MM.1S (cell line): ENCODE results near the gene CLTB.

Experiments used
- DNase-seq: peaks from one replicate; pipeline ENCODE4 v3.0.0-alpha.2; 2015
- H2AFZ ChIP-seq: fragments of 300-600 bp; sonication (generic); 2 replicates; pipeline ENCODE4 v1.6.0; 2016; ENCODE audit warnings: antibody characterized with exemption, low read length
- H3F3A ChIP-seq: fragments of 300-600 bp; sonication (generic); 2 replicates; pipeline ENCODE4 v1.6.1; 2016; ENCODE audit warnings: mild to moderate bottlenecking, antibody characterized with exemption, low read length, moderate library complexity, mixed read lengths; ENCODE audit not compliant: insufficient read depth
- H3K27ac ChIP-seq: fragments of 300-600 bp; sonication (generic); 2 replicates; pipeline ENCODE4 v1.5.1; 2016; ENCODE audit warnings: mild to moderate bottlenecking, low read length
- H3K27me3 ChIP-seq: fragments of 300-600 bp; sonication (generic); replicated peaks from 2 replicates; pipeline ENCODE4 v1.6.0; 2016; ENCODE audit warnings: low read length; ENCODE audit not compliant: insufficient read depth
- H3K36me3 ChIP-seq: fragments of 300-600 bp; sonication (generic); replicated peaks from 2 replicates; pipeline ENCODE4 v1.6.1; 2016; ENCODE audit warnings: mild to moderate bottlenecking, low read length, mixed read lengths; ENCODE audit not compliant: insufficient read depth
- H3K4me1 ChIP-seq: fragments of 300-600 bp; sonication (generic); 2 replicates; pipeline ENCODE4 v1.6.1; 2016; ENCODE audit warnings: low read length, mixed read lengths
- H3K4me2 ChIP-seq: fragments of 300-600 bp; sonication (generic); 2 replicates; pipeline ENCODE4 v1.6.0; 2016; ENCODE audit warnings: low read depth, low read length
- H3K4me3 ChIP-seq: fragments of 300-600 bp; sonication (generic); 2 replicates; pipeline ENCODE4 v1.5.1; 2016; ENCODE audit warnings: low read length, mixed read lengths
- H3K79me2 ChIP-seq: fragments of 300-600 bp; sonication (generic); 2 replicates; pipeline ENCODE4 v1.6.1; 2016; ENCODE audit warnings: mixed run types, low read length, mixed read lengths
- H3K9ac ChIP-seq: fragments of 300-600 bp; sonication (generic); 2 replicates; pipeline ENCODE4 v1.6.1; 2016; ENCODE audit warnings: low read length, mixed read lengths
- H3K9me2 ChIP-seq: fragments of 300-600 bp; sonication (generic); replicated peaks from 2 replicates; pipeline ENCODE4 v1.6.1; 2016; ENCODE audit warnings: mild to moderate bottlenecking, low read length, mixed read lengths; ENCODE audit not compliant: insufficient read depth
- H3K9me3 ChIP-seq: fragments of 300-600 bp; sonication (generic); replicated peaks from 2 replicates; pipeline ENCODE4 v1.6.1; 2016; ENCODE audit warnings: mild to moderate bottlenecking, low read length, mixed read lengths; ENCODE audit not compliant: insufficient read depth
- H4K20me1 ChIP-seq: fragments of 300-600 bp; sonication (generic); 2 replicates; pipeline ENCODE4 v1.6.1; 2016; ENCODE audit warnings: mild to moderate bottlenecking, low read length, moderate library complexity, mixed read lengths; ENCODE audit not compliant: insufficient read depth
- EZH2 ChIP-seq: fragments of 300-600 bp; sonication (generic); optimal IDR thresholded peaks from 2 replicates; pipeline ENCODE3; 2017; ENCODE audit warnings: low read depth, mild to moderate bottlenecking, antibody characterized with exemption, low read length, mixed read lengths
- EZH2phosphoT487 ChIP-seq: fragments of 300-600 bp; sonication (generic); IDR thresholded peaks from 2 replicates; pipeline ENCODE4 v1.6.1; 2018; ENCODE audit warnings: antibody characterized with exemption, low read length
- TF ChIP-seq, protein P1 (sequence below): fragments of 300-600 bp; sonication (generic); IDR thresholded peaks from 2 replicates; pipeline ENCODE4 v1.5.1; 2016; ENCODE audit warnings: antibody characterized with exemption, low read length, mixed read lengths

Gene CLTB

DNA sequence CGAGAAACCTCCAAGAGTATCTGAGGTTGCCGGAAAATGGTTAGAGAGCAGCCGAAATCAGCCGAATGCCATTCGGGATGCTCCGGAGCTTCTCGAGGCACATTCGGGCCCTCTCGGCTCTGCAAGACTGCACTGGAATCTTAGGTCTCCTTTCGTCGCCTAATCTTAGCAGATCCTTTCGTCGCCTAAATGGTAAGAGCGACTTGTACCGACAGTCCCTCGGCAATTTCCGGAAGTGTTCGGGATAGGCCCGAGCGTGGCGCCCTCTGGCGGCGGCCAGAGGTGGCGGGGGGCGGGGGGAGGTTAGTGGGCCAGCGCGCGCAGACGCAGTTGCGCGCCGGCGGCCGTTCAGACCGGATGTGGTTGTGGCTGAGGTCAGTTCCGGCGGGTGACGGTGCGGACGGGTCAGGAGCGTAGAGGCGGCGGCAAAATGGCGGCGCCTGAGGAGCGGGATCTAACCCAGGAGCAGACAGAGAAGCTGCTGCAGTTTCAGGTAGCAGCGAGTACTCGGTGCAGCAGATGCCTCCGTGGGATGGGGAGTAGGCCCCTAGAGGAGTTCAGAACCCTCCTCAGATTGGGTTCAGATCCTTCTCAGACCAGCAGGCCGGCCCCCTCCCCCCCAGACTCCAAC lies 31.8 kb upstream of the CLTB start, which contains the start of gene FAF2:
FAF2 (plus strand) TSS at position 408 of the 631 bp plus-strand sequence; CDS start at position 431, 23 bp downstream.
- Histone ChIP-seq H3K36me3 (no peaks in the 10 kb centered on the region), H3K79me2 (peaks cover 45% of the 10 kb centered on the region), H4K20me1 (no peaks in the 10 kb centered on the region; the same call in 1 of the 2 replicates), H3K9ac (peak within 1 kb of the TSS; percentile 94), H2AFZ (peak within 1 kb of the TSS; percentile 98), H3K9me3 (no peaks in the 10 kb centered on the region), H3K9me2 (no peaks in the 10 kb centered on the region), H3K27ac (peak within 1 kb of the TSS; percentile 83), H3K4me1 (0 out of 2 replicates have a peak, but pooled peaks cover 4% of the 10 kb centered on the region), H3K4me2 (peak within 1 kb of the TSS; percentile 87), H3F3A (no peaks in the 10 kb centered on the region), H3K27me3 (no peaks in the 10 kb centered on the region), H3K4me3 (peak within 1 kb of the TSS; percentile 93)
- peak; percentile 98 for DNase-seq
- TF ChIP-seq EZH2: no peak
- no peak for TF ChIP-seq EZH2phosphoT487
- TF ChIP-seq, protein P1, sequence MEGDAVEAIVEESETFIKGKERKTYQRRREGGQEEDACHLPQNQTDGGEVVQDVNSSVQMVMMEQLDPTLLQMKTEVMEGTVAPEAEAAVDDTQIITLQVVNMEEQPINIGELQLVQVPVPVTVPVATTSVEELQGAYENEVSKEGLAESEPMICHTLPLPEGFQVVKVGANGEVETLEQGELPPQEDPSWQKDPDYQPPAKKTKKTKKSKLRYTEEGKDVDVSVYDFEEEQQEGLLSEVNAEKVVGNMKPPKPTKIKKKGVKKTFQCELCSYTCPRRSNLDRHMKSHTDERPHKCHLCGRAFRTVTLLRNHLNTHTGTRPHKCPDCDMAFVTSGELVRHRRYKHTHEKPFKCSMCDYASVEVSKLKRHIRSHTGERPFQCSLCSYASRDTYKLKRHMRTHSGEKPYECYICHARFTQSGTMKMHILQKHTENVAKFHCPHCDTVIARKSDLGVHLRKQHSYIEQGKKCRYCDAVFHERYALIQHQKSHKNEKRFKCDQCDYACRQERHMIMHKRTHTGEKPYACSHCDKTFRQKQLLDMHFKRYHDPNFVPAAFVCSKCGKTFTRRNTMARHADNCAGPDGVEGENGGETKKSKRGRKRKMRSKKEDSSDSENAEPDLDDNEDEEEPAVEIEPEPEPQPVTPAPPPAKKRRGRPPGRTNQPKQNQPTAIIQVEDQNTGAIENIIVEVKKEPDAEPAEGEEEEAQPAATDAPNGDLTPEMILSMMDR: peak; percentile 98

DNA sequence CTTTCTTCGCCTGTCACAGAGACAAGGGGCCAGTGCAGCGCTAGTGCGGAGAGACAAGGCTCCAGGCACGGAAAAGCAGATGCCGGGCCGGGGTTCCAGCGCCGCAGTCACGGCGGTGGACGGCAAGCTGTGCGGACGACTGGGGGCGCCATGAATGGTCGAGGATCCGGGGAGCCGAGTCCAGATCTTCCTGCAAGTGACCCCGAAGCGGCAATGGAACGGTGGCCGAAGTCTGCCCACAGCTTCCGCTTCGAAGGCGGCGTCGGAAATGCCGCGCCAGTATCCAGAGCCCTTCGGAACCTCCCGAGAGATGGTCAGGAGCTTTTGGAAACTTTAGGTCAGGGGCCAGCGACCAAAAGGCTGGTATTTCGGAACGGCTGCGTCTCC lies 31.2 kb upstream of the CLTB start:
- Histone ChIP-seq H3K4me1 (0 out of 2 replicates have a peak, but pooled peaks cover 4% of the 10 kb centered on the region), H3K9ac (peak overlapping the region; percentile 85), H3F3A (no peaks in the 10 kb centered on the region), H3K4me3 (peak overlapping the region; percentile 93), H3K27ac (peak overlapping the region; percentile 83), H3K9me3 (no peaks in the 10 kb centered on the region), H3K27me3 (no peaks in the 10 kb centered on the region), H3K4me2 (peak overlapping the region; percentile 87), H4K20me1 (no peaks in the 10 kb centered on the region), H2AFZ (peak overlapping the region; percentile 98), H3K79me2 (peaks cover 40% of the 10 kb centered on the region), H3K36me3 (no peaks in the 10 kb centered on the region), H3K9me2 (no peaks in the 10 kb centered on the region)
- peak; percentile 27 for DNase-seq
- TF ChIP-seq EZH2phosphoT487 (no peak), EZH2 (no peak)
- TF ChIP-seq, protein P1: no peak

DNA sequence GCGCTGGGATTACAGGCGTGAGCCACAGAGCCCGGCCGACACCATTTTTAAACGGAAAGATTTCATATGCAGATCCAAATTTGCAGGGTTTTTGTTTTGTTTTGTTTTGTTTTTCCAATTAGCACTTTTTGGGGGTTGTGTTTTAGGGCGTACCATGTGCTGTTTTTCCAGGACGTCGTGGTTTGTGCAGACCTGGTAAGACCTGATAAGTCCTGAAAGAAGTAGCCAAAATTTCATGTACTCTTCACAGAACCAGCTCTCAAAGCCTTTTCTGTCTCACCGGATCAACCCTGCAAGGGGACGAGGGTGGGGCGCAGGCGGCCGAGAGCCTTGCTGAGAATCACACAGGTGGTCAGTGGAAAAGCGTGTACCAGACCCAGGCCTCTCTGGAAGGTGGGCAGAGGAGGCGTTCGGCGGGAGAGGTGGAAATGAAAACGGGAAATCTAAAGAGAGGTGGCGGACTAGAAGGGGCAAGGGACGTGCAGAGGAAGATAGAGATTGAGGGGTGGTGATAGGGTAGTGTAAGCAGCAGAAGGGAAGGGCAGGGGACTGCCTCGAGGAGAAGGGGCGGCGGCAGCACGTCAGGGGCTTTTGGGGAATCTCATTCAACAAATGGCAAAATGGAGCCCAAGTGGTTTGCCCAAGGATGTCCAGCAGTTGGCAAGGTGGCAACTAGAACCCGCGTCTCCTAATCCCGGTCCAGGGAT lies 30.7 kb upstream of the CLTB start:
- Histone ChIP-seq H3K4me2 (peak overlapping the region; percentile 87), H3K9ac (peak overlapping the region; percentile 85), H3K4me1 (0 out of 2 replicates have a peak, but pooled peaks cover 4% of the 10 kb centered on the region), H3K36me3 (no peaks in the 10 kb centered on the region), H4K20me1 (no peaks in the 10 kb centered on the region), H3K27ac (peak overlapping the region; percentile 83), H3K79me2 (peaks cover 35% of the 10 kb centered on the region), H2AFZ (peak overlapping the region; percentile 98), H3K9me3 (no peaks in the 10 kb centered on the region), H3F3A (no peaks in the 10 kb centered on the region), H3K9me2 (no peaks in the 10 kb centered on the region), H3K4me3 (peak overlapping the region; percentile 93), H3K27me3 (peaks cover 2% of the 10 kb centered on the region; the same call in 1 of the 2 replicates)
- DNase-seq: no peak
- no peak for TF ChIP-seq EZH2
- no peak for TF ChIP-seq EZH2phosphoT487
- TF ChIP-seq, protein P1: no peak
